Epidermal melanocyte (primary cell): Measurements from ENCODE around the gene HOXD8.

ENCODE experiments used
- DNase-seq: peaks from one replicate; pipeline ENCODE4 v3.0.0; 2011; ENCODE audit warnings: low spot score; ENCODE audit not compliant: insufficient read length

The HOXD8 gene

DNA sequence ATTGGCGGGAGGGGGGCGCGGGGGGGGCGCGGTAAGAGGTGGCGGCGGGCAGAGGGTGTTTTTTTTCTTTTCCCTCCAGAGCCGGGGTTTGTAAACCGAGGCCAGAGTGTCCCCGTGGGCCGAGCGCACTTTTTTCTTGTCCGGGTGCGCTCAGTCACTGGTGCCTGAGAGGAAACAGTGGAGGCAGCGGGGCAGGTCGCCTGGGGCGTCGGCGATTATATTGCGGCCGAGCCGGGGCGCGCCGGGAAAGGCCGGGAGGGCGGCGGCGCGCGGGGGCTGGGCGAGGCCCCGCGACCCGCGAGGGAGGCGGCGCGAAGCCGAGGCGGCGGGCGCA lies 275 bp downstream of the HOXD8 start:
- no peak for DNase-seq

GRCh38 chr2:176130147-176130956 lies 847 bp downstream of the HOXD8 start:
- DNase-seq, result no peak

DNA sequence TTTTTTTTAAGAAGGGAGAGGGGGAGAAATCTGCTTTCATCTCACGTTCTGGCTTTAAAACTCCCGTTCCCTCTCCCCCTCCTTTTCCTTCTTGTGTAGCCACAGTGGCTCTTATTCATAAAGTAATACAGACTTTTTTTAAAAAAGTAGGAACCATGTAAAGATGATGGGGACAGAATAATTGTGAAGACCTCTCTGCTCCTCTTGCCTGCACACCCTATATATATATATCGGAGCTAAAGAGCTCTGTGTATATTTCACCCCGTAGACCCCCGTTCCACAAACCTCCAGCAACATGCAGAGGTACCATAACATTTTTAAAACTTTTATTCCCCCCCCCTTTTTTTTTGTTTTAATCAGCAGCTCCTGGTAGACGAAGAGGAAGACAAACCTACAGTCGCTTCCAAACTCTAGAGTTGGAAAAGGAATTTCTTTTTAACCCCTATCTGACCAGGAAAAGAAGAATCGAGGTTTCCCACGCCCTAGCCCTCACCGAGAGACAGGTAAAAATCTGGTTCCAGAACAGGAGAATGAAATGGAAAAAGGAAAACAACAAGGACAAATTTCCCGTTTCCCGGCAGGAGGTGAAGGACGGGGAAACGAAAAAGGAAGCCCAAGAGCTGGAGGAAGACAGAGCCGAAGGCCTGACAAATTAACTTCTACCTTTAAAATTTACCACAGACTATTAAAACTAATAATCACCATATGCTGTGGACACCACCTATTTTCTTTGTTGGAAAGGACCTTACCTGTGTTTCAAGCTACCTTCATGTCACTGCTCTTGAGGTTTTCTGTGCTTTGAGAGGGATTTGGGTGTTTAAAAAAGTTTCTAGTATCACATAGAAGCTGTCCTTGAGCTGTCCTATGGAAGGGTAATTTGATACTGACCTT lies 1.7 kb downstream of the HOXD8 start:
- no peak for DNase-seq

DNA sequence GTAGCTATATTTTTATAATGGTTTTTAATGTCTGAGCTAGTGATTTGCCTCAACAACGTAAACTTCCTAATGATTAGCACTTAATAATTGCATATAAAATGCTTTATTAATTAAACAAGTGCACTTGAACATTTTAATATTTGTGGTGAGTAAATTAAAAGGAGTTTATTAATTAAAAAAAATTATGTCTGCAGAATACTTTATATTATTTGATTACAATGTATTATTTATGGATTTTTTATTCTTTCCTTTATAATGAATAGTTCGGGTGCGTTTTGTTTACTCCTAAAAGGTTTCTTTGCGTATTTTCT lies 2.3 kb downstream of the HOXD8 start:
- DNase-seq, result no peak

DNA sequence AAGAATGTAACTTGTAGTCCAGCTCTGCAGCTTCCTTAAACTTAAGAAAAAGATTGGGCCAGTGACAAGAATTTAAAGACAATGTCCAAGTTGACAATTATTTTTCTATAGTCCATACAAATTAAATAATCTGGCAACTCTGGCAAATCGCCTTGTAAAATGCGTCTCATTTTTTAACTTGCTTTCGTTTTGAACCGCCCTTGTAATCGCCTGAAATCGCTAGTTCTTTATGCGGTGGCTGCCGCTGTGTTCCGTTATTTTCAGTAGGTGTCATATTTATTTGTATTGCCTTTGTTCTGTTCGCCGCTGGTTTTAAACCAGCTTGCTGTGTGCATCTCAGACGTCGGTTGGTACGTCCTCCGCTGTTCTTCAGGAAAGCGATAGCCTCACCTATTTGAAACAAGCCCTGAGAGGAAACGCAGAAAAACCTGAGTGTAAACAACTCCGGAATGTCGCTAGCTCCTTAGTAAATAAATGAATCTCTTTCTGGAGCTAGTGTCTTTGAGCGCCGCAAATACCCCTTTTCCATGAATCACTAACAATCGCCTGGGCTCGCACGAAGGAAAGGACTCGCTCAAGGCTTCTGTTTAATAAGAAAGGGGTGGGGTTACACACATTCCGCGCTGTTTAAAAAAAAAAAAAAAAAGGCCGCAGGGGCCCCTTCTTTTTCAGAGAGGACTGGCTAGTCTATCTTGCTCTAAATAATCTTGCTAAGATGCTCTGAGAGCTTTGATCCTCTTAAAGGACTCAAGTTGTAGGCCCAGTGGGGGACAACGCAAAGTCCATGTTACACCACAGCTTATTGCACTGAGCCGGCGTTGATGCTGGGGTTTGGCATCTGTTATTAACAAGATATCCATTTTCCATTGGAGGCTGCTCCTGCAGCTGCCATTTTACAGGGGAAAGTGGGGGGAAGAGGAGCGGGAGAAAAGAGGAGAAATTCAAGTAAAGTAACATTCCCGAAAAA lies 3.0 kb downstream of the HOXD8 start:
- DNase-seq, result no peak

DNA sequence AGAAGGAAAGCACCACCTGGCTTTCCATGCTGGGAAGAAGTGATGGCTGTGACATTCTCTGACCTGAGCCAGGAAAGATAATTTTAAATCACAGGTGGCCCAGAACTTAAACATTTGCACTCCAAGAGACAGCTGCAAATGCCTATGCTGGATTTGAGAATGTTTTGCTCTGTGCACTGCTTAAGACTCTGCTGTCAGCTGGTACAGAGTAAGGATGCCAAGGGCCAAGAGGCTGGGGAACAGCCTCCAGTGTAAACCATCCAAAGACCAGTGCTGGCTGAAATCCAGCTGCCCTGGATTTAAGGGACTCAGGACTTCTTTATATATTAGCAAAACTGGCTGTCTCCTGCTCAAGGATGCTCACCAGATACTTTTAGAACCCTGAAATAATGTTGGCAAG lies 3.9 kb downstream of the HOXD8 start:
- no peak for DNase-seq

GRCh38 chr2:176134035-176134434 lies 4.5 kb downstream of the HOXD8 start:
- DNase-seq, result no peak

DNA sequence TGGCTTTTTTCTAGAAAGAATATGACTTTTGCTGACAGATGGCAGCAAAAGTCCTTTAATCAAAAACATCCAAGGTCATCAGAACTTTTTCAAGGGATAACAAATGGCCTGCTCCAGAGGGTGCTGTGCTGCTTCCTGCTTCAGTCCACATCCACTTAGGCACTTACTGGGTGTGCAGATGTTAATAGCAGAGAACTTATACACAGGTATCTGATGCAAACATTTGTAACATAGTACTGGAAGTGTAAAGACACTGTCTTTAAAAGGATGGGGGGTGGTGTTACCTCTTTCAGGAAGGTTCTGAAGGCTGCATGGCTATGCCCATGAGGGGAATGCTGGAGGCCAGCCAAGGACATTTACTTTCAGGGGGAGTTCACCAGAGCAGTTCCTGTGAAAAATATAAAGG lies 5.5 kb downstream of the HOXD8 start:
- no peak for DNase-seq

DNA sequence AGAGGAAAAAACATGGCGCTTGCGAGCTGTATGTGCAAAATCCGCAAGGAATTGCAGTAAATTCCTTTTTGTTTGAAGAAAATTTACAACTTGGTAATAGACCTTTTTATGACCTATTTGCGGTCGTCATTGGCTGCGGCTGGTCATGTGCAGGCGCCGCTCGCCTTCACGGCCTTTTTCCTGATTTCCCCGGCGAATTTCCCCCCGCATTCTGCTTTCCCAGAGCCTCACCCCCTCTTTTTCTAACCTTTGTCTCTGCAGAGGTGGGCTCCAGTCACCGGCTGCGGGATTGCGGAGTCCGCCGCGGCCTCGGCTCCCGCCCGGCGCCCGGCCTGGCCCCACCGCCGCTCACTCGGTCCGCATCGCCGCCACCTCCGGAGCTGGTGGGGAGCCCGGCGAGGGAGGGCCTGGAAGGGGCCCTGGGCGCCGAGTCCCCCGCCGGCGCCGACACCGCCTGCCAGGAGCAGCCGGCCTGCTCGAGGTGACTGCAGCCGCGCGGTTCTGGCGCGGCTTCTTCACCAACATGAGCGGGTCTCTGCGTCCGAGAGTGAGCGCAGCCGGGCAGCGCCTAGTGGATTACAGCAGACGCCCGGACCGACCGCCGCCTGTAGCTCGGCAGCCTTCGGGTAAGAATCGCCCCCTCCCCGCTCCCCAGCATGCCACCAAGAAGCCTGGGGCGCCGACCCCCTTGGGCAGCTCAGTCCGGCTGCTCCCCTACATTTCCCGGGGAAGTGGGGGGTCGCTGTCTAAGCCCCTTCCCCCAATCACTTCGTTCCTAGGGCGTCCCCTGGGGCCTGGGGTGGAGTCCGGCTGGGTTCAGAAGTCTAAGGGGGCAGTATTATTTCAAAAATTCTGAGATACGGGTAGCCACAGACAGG lies 7.1 kb downstream of the HOXD8 start:
- no peak for DNase-seq

GRCh38 chr2:176137252-176137580 lies 7.7 kb downstream of the HOXD8 start:
- DNase-seq, result no peak

- no peak for DNase-seq
Observed at GRCh38 chr2:176137906-176138305, 8.4 kb downstream of the HOXD8 start.

DNA sequence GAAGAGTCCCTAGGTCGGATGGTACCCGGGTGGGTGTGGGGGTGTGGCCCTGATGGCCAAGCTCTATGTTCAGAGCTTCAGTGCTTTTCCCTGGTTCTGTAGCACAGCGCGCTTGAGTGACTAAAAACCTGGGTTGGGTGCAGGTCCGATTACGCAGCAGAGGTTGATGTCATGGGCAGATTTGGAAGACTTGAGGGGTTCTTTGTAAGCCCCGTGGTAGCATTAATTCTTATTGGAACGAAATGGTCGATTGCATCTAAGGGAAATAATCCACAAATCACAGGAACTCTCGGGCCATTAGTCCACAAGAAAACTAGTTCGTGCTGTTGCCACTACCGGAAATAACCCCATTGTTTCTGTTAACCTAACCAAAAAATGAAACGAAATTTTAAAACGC lies 9.0 kb downstream of the HOXD8 start:
- DNase-seq, result no peak

DNA sequence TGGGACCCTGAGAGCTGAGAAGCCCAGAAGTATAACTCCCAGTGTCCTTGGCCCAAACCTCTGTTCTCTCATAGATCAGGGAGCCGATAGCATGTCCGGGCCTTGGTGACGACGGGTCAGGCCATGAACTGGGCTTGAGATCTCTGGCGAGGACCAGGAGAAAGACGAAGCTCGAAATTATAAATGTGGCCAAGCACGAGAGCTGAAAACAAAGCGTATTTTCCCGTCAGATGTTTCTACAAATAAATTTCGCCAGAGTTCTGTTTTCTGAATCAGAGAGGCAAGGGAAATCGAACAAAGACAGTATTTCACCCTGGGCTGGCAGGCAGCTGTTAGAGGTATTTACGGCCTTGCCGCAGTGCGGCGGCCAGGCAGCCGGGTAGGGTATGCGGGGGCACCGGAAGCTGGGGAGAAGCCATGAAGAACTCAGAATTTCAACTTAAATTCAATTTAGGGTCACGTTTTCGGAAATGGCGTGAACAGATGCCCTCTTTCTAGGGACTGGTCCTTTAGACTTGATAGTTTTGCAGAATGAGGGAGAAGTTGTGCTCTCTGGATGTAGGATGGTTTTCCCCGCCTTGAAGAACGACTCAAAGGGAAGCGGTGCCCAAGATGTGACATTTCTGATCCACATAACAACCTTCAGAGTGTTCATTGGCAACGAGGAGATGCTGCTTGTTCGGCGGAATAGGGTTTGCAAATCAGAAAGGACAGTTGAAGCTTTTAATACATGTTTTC lies 9.6 kb downstream of the HOXD8 start:
- DNase-seq, result no peak

- DNase-seq, result no peak
Observed at GRCh38 chr2:176139661-176140512, 10.4 kb downstream of the HOXD8 start.

DNA sequence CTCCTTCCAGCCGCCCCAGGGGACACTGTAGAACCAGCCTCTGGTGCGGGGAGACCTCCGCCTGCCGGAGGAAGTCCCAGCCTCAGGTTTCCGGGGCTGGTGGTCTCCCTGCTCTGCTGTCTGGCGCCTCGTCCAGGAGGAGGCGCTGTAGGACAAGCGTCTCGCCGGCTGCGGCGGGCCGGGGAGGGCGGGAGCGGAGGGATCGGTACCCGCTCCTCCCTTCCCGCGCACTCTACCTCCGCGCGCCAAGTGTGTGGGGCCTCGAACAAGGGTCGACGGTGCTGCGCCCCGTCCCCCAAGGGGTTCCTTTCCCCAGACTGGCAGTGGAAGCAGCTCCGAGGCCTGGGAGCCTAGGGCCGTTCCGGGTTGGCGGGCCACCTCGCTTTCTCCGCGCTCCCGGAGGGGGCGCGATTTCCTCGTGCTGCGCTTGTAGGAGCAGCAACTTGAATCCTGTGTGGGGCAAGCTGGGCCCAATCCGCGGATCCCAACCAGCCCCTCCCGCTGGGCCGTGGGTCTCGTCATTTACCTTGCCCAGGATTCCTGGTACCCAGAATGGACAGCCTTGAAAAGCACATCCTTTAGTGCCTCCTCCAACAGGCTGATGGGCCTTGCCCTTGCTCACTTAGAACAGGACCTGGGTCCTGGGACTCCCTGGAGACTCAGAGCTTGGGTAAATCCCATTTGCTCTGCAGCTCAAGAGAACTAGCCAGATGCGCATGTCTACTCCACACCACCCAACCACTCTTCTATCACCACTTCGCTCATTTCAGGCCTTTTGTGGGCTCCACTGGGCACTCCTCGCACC lies 11.2 kb downstream of the HOXD8 start:
- peak; percentile 84 for DNase-seq

- DNase-seq, result no peak
Observed at GRCh38 chr2:176142281-176142680, 12.8 kb downstream of the HOXD8 start.

- DNase-seq, result no peak
Observed at GRCh38 chr2:176145085-176145969, 15.8 kb downstream of the HOXD8 start.
